Activated naive CD4-positive, alpha-beta T cell treated with anti-CD3 and anti-CD28 coated beads for 36 hours (primary cell): ENCODE measurements around the gene PSMB7. TPM values are rescaled to one million over a fixed set of nuclear protein-coding genes. Genes with fewer than 3 reads are reported as not detected.

ENCODE experiments used
- CTCF ChIA-PET: fragments of 350-600 bp; sonication (Branson Sonifier 250); formaldehyde crosslinking; loops from one replicate; lab custom pipeline; 2021; ENCODE audit warnings: antibody characterized with exemption; lab: Charles Lee
- DNase-seq: peaks from one replicate; pipeline ENCODE4 v3.0.0-alpha.2; 2020
- H3K27ac Mint-ChIP-seq: one replicate; pipeline ENCODE4 v1.8.0; 2021; ENCODE audit warnings: mild to moderate bottlenecking, mixed read lengths
- H3K27me3 Mint-ChIP-seq: one replicate; pipeline ENCODE4 v1.8.0; 2021; ENCODE audit warnings: low read depth, mixed read lengths
- H3K36me3 Mint-ChIP-seq: one replicate; pipeline ENCODE4 v1.8.0; 2021; ENCODE audit warnings: low read depth, mixed read lengths
- H3K4me1 Mint-ChIP-seq: one replicate; pipeline ENCODE4 v1.8.0; 2021; ENCODE audit warnings: low read depth, mixed read lengths
- H3K4me3 Mint-ChIP-seq: one replicate; pipeline ENCODE4 v1.8.0; 2021; ENCODE audit warnings: mild to moderate bottlenecking, moderate library complexity, mixed read lengths
- H3K9me3 Mint-ChIP-seq: one replicate; pipeline ENCODE4 v1.8.0; 2021; ENCODE audit warnings: mixed read lengths
- intact Hi-C: fragments of 100-400 bp; cut with micrococcal nuclease; formaldehyde crosslinking; loops from one replicate; pipeline ENCODE4 v1.15.1; 2023
- total RNA-seq, 2 experiments: library from RNA; stranded (reverse); gene quantifications; one replicate each; pipeline ENCODE4 v1.2.3, GENCODE V29; 2021

Gene PSMB7
- total RNA-seq, 2 experiments from 2014 or later, result 161 to 167 TPM

DNA sequence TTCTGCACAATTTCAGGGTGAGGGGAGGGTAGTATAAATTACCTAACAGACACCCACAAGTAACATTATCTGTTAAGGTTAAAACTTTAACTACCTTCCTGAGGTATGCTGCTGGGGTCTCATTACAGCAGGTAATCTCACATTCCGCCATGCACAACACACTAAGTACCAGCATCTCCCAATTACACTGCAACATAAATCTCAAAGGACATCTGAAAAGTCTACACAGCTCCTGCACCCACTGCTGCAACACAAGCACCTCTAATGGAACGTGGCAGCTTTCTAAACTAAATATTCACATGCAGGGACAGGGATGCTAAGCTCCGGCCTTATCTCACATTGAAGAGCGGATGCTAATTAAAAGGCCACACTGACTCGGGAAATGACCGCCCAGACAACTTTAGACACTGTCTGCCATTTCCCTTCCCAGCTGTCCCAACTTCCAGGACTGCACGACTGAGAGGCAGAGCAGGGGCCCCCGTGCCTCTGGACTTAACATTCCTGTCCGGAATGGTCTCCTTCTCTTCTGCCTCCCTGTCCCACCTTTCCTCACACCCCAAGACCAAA lies 45.9 kb downstream of the PSMB7 start:
- Mint-ChIP-seq H3K27ac (no peak overlapping the region), H3K9me3 (no peaks in the 10 kb centered on the region), H3K36me3 (peaks cover 9% of the 10 kb centered on the region), H3K4me1 (peaks cover 40% of the 10 kb centered on the region), H3K27me3 (no peaks in the 10 kb centered on the region), H3K4me3 (no peak overlapping the region)
- no peak for DNase-seq
- CTCF ChIA-PET, result no interaction called here
- intact Hi-C loops, result no loop called here

DNA sequence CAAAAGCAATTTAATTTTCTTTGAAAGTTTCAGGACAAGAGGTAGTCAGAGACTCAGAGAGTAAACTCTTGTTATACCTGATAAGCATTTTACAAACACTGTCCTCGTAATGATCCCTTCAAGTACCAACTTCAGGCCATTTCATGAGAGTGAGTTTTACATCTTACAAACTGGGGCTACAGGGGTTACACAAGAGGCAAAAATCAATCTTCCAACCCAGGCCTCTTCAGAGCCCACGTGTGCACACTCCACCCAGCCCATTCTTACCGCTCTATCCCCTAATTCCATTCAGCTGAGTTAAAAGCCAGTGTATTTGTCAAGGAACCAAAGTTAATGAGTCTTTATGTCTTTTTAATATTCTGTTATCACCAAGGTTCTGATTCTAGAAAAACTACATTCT lies 46.5 kb downstream of the PSMB7 start:
- DNase-seq, result no peak
- no peak overlapping the region for H3K4me3 Mint-ChIP-seq
- no peaks in the 10 kb centered on the region for H3K27me3 Mint-ChIP-seq
- intact Hi-C loops, result no loop called here
- H3K9me3 Mint-ChIP-seq, result no peaks in the 10 kb centered on the region
- H3K27ac Mint-ChIP-seq, result no peak overlapping the region
- peaks cover 8% of the 10 kb centered on the region for H3K36me3 Mint-ChIP-seq
- CTCF ChIA-PET, result no interaction called here
- peaks cover 40% of the 10 kb centered on the region for H3K4me1 Mint-ChIP-seq

DNA sequence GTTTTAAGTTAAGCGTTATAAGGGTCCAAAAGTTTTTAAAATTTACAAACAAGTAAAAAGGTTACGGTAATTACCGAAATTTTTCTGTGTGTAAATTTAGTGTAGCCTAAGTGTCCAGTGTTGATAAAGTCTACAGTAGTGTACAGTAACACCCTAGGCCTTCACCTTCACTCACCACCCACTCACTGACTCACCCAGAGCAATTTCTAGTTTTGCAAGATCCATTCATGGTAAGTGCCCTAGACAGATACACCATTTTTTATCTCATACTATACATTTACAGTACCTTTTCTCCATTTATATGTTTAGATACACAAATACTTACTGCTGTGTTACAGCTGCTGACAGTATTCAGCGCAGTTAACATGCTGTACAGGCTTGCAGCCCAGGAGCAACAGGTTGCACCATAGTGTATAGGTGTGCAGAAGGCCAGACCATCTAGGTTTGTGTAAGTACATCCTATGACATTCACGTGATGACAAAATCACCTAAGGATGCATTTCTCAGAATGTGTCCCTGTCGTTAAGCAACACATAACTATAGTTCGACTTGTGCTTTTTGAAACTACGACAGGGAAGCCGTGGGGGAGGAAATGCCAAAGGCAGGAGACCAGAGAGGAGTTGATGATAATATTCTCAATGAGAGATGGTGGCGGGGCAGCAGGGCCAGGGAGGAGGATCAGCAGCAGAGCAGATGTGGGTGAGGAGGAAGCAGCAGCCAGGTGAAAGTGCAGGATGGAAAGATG lies 48.6 kb downstream of the PSMB7 start:
- Mint-ChIP-seq H3K27ac (no peak overlapping the region), H3K36me3 (peaks cover 10% of the 10 kb centered on the region), H3K27me3 (no peaks in the 10 kb centered on the region), H3K4me1 (peaks cover 34% of the 10 kb centered on the region), H3K4me3 (no peak overlapping the region), H3K9me3 (no peaks in the 10 kb centered on the region)
- intact Hi-C loops, result no loop called here
- CTCF ChIA-PET, result no interaction called here
- no peak for DNase-seq

DNA sequence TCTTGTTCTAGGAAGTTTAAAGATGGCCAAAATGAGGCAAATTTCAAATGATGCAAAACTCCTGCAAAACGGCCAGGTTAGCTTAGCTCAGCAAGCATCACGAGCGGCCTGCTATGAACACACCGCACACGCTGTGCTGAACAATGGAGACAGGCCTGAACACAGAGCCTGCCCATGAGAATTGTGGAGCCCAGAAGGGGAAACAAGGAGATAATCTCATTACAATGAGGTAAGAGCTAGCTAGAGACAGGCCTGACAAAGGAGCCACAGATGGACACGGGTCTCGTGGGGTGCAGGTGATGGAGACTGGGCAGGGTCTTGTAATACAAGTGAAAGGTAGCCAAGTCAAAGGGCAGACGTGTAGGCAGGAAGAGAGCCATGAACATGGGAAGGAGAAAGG lies 50.2 kb downstream of the PSMB7 start:
- no peak for DNase-seq
- intact Hi-C loops, result no loop called here
- Mint-ChIP-seq H3K36me3 (peaks cover 10% of the 10 kb centered on the region), H3K27me3 (no peaks in the 10 kb centered on the region), H3K4me3 (no peak overlapping the region), H3K27ac (no peak overlapping the region), H3K4me1 (peaks cover 40% of the 10 kb centered on the region), H3K9me3 (no peaks in the 10 kb centered on the region)
- CTCF ChIA-PET, result no interaction called here

DNA sequence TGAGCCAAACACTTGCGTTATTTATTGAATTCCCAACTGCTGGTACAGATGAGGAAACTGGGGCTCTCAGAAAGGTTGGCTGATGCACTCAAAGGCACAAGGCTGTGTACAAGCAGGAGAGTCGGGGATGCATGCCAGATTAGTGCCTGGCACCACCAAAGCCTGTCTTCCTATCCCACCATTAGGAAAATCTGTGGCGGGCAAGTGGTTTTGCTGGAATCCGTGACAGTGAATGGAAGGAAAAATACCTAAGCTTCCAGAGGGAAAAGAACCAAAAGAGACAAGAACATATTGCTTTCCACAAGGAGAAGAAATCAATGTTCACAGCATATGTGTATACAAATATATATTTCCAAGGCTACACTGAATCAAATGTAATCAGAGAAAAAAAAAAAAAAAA lies 51.1 kb downstream of the PSMB7 start:
- CTCF ChIA-PET, result no interaction called here
- intact Hi-C loops, result no loop called here
- H3K27ac Mint-ChIP-seq, result no peak overlapping the region

DNA sequence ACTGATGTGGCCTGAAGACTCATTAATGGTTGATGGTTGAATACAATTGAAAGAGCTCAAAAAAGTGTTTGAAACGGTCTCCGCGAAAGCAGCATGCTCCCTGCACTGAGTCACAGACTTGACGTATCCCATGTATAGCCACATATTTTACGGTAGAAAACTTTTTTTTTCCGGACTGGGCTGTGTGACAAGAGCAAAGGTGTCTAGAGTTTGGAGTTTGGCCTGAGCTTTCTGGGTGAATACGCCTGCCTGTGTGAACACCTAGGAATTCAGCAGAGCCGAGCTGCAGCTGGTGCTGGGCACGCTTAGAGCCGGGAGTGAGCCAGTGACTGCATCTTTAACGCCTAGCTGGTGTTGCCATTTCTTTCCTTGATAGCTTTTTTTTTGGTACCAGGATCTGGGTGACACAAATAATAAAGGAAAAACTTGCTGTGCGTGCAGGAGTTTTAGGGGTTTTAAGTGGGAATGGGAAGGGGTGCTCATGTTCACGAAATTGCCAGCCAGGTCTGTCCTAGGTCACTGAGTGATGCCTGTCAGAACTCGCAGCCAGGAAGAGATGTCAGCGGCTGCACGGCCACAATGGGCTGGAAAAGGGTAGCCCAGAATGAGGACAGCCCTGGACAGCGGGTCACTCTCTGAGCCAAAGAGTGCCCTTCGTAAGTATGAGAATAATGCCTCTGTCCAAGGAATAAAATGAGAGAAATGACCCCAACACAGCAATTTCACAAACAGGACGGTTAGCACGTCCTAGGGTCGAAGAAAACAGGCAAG lies 51.7 kb downstream of the PSMB7 start:
- peaks cover 10% of the 10 kb centered on the region for H3K36me3 Mint-ChIP-seq
- H3K4me3 Mint-ChIP-seq, result no peak overlapping the region
- no peaks in the 10 kb centered on the region for H3K27me3 Mint-ChIP-seq
- no peak overlapping the region for H3K27ac Mint-ChIP-seq
- H3K9me3 Mint-ChIP-seq, result no peaks in the 10 kb centered on the region
- H3K4me1 Mint-ChIP-seq, result peaks cover 45% of the 10 kb centered on the region
- no peak for DNase-seq
- intact Hi-C loops, result no loop called here
- CTCF ChIA-PET, result interaction anchor here (0.7 to 1.8 kb wide), 2 partner anchors 237 to 1766 kb away, joined by 3 to 7 read pairs; no protein-coding TSS in a partner anchor

More for the DNA sequence above, 51.1 kb downstream of the PSMB7 start:
- no peak for DNase-seq
- Mint-ChIP-seq H3K4me1 (peaks cover 45% of the 10 kb centered on the region), H3K4me3 (no peak overlapping the region), H3K9me3 (no peaks in the 10 kb centered on the region), H3K36me3 (peaks cover 10% of the 10 kb centered on the region), H3K27me3 (no peaks in the 10 kb centered on the region)

DNA sequence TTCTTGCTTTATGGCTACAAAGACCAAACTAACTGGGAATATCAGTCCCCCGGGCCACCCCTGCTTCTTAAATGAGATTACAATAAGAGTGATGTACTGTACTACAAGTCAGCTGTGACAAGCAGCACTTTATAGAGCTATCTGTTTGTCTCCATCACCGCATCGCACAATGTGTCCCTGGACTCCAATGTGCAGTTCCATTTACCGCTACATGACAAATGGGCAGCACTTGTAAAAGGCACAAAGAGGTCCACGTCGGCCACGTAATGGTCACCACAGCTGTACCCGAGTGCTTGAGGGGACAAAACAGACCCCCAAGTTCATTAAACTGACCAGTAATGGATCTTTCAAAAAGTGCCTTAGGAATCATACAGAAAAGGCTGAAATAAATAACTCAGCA lies 54.1 kb downstream of the PSMB7 start:
- Mint-ChIP-seq H3K9me3 (no peaks in the 10 kb centered on the region), H3K27me3 (no peaks in the 10 kb centered on the region), H3K4me3 (no peak overlapping the region), H3K27ac (no peak overlapping the region), H3K4me1 (peaks cover 31% of the 10 kb centered on the region), H3K36me3 (peaks cover 8% of the 10 kb centered on the region)
- CTCF ChIA-PET, result interaction anchor here (0.5 to 1.5 kb wide), 3 partner anchors 15 to 1119 kb away, joined by 3 to 5 read pairs (median 3); no protein-coding TSS in a partner anchor
- intact Hi-C loops, result no loop called here
- DNase-seq, result no peak

DNA sequence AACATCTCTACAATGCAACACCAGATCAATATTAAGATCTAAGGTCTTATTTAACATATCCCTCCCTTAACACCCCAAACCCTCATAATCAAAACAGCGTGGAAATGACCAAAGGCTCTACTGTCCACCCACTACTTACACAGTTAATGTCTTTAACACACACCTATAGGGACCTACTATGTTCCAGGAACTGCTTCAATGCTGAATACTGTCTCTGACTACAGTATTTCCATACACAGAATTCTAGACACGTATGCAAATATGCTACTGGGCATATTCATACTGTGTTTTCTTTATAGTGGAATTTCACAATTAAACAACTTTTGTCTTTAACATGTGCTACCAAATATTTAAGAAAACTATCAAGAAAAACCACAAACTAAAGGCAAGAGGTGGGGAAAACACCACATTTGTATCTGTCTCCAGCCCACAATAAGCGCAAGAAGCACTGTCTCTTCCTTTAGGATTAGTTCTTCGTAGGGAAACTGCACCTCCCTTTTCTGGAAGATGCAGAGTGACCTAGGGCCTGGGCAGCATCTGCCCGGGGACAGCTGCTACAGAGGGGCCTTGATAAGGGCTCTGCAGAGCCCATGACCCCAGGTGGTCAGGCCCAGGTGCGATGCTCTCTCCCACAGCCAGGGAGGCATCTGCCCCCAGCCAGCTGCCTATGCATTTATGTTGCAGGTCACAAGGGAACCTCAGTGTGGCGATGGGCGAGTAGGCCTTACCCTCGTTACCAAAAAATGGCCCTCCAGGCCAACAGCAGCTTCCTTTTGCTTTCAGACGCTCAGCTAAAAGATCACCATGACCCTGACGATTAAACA lies 55.2 kb downstream of the PSMB7 start:
- H3K4me3 Mint-ChIP-seq, result no peak overlapping the region
- peaks cover 27% of the 10 kb centered on the region for H3K4me1 Mint-ChIP-seq
- intact Hi-C loops, result no loop called here
- CTCF ChIA-PET, result interaction anchor here (0.5 to 1.5 kb wide), 2 partner anchors 28 to 1118 kb away, joined by 3 to 5 read pairs; no protein-coding TSS in a partner anchor
- no peaks in the 10 kb centered on the region for H3K9me3 Mint-ChIP-seq
- H3K36me3 Mint-ChIP-seq, result peaks cover 3% of the 10 kb centered on the region
- H3K27me3 Mint-ChIP-seq, result no peaks in the 10 kb centered on the region
- H3K27ac Mint-ChIP-seq, result no peak overlapping the region
- no peak for DNase-seq

DNA sequence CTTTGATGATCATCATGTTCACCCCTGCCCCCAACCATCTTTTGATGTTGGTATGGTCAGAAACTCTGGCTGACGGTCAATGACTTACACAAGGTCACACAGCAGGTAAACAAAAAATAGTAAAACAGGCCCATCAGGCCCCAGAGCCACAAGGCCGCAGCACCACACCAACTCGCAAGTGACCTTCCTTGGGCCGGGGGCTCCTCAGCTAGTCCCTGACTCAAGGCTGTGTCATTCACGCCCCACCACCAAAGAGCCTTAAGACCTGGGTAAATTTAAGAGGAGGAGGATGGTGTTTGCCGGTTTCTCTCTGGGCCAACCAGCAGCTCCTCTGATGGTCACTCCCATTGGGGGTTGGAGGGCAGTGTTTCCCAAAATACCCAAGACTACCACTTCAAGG lies 55.8 kb downstream of the PSMB7 start:
- peaks cover 2% of the 10 kb centered on the region for H3K36me3 Mint-ChIP-seq
- no peak for DNase-seq
- H3K27ac Mint-ChIP-seq, result no peak overlapping the region
- H3K27me3 Mint-ChIP-seq, result no peaks in the 10 kb centered on the region
- no peak overlapping the region for H3K4me3 Mint-ChIP-seq
- H3K4me1 Mint-ChIP-seq, result peaks cover 23% of the 10 kb centered on the region
- no peaks in the 10 kb centered on the region for H3K9me3 Mint-ChIP-seq
- intact Hi-C loops, result no loop called here
- CTCF ChIA-PET, result no interaction called here

DNA sequence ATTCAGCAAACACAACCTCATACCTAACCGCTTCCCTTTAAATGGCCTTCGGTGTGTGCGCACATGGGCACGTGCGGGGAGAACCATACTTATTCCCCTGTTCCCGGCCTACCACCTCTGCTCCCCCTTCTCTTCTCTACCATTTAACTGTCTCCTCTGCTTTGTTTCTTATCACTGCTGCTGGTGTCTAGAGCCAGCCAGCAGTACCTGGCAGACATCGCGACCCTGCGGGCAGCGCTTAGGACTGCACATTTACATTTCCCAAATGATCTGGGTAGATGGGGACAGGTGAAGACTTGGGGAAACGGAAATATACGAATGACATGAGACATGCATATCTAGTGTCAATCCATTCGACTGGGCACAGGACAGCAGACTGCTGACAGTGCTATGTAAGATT lies 56.6 kb downstream of the PSMB7 start:
- intact Hi-C loops, result no loop called here
- Mint-ChIP-seq H3K36me3 (peaks cover 2% of the 10 kb centered on the region), H3K4me1 (peaks cover 23% of the 10 kb centered on the region), H3K4me3 (no peak overlapping the region), H3K27ac (no peak overlapping the region), H3K27me3 (no peaks in the 10 kb centered on the region), H3K9me3 (no peaks in the 10 kb centered on the region)
- no peak for DNase-seq
- CTCF ChIA-PET, result no interaction called here

DNA sequence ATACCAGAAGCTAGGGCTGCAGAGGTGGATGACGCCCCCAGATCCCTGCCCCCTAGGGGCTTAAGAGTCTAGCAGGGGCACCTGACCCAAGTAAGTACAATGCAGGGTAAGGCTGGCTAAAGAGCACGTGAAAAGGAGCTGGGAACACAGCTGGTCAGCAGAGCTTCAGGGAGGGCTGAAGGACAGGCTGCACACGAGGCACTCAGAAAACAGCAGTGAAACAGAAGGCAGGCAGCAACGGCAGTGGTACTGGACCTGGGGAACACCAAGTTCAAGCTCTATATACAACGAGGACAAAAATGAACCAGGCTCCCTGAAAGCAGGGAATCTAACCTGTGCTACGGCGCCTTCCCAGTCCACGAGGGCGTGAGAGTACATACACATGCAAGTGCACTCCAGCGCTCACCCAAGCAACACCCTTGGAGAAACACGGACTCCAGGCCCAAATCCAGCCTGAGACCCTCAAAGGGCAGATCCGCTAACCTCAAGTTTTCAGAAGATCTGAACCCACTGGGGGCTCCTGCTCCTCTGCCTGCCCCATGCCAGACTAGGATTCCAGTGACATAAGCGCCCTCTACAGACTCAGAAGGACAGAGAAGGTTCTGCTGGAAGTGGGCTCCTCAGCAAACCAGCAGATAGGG lies 57.4 kb downstream of the PSMB7 start:
- no peaks in the 10 kb centered on the region for H3K9me3 Mint-ChIP-seq
- CTCF ChIA-PET, result no interaction called here
- H3K4me1 Mint-ChIP-seq, result peaks cover 18% of the 10 kb centered on the region

More for the DNA sequence above, 57.4 kb downstream of the PSMB7 start:
- H3K27ac Mint-ChIP-seq, result no peak overlapping the region
- no peak overlapping the region for H3K4me3 Mint-ChIP-seq
- intact Hi-C loops, result no loop called here
- no peak for DNase-seq
- peaks cover under 1% of the 10 kb centered on the region for H3K36me3 Mint-ChIP-seq
- H3K27me3 Mint-ChIP-seq, result no peaks in the 10 kb centered on the region
